Forelimb muscle (tissue), 1 donor: ENCODE data around the gene OLIG2. TPM values are rescaled to one million over a fixed set of nuclear protein-coding genes. Genes with fewer than 3 reads are reported as not detected.

ENCODE experiments used
- DNase-seq: peaks from one replicate; pipeline ENCODE4 v3.0.0-alpha.2; 2013; ENCODE audit warnings: low read depth
- polyA plus RNA-seq: library from polyadenylated mRNA; unstranded; fragments of 120-200 nt; gene quantifications from one replicate; pipeline ENCODE4 v1.2.1, GENCODE V29; 2013; ENCODE audit not compliant: insufficient read length

OLIG2 gene
- polyA plus RNA-seq, 1 donor, result not detected

DNA sequence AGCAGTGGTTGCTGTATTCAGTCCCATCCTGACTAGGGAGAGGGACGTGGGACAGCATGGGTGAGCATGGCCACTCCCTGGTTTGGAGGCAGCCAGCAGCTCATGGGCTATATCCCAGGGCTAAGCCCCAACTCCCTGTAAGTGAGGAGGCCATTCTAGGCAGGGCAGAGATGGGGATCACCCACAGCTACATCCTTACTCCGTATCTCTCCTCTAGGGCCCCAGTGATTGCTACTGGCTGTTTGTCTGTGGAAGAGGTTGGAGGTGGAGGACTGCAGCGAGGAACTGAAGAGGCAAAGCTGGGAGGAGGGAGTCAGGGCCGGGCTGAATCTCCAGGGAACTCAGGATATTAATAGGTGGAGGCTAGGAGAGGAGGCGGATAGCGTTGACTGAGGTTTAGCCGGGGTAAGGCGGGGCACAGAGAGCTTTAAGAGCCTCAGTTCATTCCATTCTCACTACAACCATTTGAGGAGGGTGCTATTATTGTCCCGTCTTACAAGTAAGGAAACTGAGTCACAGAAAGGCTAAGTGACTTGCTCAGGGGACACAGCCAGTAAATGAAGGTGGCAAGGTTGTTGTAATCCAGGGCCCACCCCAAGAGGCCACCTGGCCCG lies 6.8 kb downstream of the OLIG2 start:
- DNase-seq, result no peak

DNA sequence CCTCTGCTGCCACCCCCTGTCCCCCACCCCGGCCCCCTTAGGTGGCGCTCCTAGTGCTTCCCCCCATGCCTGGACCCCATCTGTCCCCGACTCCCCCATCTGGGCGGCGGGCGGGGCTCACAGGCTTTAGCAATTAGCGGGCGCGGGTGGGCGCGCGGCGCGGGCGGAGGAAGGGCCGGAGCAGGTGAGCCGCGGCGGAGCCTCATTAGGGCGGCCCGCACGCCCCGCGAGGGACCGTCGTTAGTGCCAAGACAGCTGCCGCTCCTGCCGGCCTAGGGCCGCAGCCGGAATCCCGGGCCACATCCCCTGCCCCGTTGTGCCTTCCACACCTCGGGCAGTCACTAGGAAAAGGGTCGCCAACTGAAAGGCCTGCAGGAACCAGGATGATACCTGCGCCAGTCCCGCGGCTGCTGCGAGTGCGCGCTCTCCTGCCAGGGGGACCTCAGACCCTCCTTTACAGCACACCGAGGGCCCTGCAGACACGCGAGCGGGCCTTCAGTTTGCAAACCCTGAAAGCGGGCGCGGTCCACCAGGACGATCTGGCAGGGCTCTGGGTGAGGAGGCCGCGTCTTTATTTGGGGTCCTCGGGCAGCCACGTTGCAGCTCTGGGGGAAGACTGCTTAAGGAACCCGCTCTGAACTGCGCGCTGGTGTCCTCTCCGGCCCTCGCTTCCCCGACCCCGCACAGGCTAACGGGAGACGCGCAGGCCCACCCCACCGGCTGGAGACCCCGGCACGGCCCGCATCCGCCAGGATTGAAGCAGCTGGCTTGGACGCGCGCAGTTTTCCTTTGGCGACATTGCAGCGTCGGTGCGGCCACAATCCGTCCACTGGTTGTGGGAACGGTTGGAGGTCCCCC lies 7.6 kb downstream of the OLIG2 start:
- no peak for DNase-seq

DNA sequence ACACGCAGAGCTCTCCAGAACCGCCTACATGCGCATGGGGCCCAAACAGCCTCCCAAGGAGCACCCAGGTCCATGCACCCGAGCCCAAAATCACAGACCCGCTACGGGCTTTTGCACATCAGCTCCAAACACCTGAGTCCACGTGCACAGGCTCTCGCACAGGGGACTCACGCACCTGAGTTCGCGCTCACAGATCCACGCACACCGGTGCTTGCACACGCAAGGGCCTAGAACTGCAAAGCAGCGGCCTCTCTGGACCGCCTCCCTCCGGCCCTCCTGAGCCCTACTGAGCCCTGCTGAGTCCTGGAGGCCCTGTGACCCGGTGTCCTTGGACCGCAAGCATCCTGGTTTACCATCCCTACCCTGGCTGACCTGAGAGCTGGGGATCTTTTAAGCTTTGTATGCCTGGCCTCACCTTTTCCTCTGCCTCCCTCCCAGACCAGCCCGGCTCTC lies 8.3 kb downstream of the OLIG2 start:
- DNase-seq, result no peak

DNA sequence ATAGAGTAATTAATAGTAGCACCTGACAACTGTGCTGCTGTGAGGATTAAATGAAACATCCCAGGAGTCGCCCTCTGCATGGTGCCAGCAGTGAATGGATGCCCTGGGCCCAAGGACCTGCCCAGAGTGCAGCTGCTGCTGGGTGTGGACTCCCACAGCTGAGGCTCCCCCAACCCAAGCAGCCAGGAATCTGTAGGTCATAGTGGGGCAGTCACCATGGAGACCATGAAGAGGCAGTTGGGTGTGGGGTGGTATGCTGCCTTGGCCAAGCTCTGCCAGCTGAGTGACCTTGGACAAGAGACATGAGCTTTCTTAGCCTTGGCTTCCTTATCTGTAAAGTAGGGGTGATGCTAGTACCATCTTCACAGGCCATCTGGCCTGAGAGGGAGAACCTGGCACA lies 9.4 kb downstream of the OLIG2 start:
- DNase-seq, result no peak

DNA sequence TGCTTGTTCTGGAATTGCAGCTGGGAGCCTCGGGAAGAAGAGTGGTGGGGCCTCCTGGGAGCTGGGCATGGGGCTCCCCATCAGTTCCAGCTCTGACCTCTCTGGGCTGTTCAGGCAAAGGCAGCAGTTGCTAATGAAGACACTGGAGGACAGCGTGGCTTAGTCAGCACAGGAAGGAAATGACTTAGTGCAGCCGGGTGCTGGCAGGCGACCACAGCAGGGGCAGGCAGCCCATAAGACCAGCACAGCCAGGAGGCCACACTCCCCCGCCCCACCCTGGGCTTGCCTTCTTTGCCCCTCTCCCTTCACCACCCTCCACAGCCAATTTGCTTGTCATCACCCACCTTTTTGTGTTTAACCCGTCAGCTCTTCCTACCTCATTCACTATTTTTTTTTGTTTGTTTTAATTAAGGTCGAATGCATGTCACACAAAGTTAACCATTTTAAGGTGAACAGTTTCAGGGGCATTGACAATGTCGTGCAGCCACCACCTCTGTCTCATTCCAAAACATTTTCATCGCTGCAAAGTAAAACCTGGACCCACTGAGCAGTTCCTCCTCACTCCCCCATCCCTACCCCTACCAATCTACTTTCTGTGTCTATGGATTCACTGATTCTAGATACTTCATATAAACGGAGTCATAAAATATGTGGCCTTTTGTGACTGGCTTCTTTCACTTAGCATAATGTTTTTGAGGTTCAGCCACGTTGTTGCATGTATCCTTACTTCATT lies 10.9 kb downstream of the OLIG2 start:
- DNase-seq, result no peak

DNA sequence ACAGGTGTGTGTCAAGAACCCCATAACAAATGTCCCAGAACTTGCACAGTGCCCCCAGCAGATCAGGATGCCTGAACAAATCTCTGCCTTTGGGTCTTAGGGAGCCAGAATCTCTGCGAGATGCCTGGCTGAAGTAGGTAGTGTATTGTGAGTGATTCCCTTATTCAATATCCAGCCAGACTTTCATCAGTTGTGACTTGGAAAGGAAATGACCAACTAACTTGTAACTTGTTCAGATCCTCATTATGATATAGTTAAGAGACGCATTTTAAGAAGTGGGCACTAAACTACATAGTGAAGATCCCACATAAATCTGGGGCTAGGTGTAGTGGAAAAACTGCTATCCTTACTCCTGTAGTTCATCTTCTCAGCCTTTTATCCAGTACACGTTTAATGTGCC lies 11.8 kb downstream of the OLIG2 start:
- no peak for DNase-seq

DNA sequence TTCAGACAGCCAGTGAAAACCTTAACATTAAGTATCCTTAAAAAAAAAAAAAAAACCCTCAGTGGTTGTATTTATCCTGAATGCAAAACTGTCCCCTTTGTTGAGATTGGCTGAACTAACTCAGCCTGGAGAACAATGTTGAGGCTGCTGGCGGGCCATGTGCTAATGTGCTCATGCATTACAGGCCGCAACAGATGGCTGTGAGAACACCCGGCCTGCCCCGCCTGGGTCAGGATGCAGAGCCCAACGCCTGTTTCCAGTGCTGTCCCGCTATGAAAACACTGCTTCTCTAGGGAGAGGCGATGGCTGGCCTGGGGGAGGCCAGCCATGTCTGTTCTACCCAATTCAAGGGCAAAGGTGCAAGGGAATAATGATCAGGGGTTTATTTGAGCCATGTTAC lies 13.8 kb downstream of the OLIG2 start:
- DNase-seq, result no peak

DNA sequence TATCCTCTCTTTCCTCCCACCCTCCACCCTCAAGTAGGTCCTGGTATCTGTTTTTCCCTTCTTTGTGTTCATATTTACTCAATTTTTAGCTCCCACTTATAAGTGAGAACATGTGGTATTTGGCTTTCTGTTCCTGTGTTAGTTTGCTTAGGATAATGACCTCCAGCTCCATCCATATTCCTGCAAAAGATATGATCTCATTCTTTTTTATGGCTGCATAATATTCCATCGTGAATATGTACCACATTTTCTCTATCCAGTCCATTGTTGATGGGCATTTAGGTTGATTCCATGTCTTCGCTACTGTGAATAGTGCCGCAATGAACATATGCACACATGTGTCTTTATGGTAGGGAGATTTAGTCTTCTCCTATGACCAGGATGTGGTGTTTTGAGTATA lies 14.5 kb downstream of the OLIG2 start:
- DNase-seq, result no peak

DNA sequence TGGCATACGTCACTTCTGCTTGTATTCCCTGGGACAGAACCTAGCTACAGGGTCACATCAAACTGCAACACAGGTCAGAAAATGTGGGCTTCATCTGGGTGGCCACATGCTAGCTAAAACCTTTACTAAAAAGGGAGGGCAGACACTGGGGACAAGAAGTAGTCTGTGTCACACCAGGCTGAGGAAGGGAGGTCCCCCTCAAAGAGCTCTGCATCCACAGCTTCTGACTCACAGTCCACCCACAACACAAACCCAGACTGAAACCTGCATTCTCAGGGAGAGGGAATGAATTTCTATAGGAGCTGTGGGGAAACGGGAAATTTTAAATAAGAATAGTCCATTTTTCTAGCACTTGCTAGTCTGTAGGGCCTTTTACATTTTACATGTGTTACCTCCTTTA lies 16.2 kb downstream of the OLIG2 start:
- no peak for DNase-seq

DNA sequence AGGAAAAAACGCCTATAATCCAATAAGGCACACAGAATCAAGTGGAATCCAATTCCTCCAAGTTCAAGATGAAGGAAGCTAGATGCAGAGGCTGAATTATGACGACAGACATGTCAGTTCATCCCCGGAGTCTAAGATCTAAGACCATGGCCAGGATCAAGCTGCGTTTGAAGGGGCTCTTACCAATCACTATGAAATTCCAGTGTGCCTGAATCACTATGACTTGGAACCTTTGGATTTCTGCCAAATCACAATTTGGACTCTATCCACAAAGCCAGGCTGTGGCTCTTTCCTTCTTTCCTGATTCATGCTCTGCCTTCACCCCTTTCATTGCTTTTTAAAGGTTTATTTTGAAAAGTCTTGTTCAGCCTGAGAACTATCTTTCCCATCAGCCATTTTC lies 17.1 kb downstream of the OLIG2 start:
- no peak for DNase-seq

DNA sequence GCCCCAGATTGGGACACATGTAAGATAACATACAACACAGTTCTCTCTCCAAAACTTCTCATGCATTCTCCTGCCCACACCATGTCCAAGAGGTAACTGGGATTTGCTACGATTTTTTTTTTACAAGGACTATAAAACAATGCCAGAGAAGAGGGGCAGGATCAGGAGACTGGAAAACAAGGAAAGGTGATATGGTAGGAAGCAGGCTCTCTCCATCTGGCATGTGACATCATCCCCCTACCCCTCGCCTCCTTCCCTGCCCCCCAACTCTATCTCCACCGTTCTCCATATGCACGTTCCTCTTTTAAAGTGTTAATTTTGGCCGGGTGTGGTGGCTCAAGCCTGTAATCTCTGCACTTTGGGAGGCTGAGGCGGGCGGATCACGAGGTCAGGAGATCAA lies 20.7 kb downstream of the OLIG2 start:
- no peak for DNase-seq

DNA sequence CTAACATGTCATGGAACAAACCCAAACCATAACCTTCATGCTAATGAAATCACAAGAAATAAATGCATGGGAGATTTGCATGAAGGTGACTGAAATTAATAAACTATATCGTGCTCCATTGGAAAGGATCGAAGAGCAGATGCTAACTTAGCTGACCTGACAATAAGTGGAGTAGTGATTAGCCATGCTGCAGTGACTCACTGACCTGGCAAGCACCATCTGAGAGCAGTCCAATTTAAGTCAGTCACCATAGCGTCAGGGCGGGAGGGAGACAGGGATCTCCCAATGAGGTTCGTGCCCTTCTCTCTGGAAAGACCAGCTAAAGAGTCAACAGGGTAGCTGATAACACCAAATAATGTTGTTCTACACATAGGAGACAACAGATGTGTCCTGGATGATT lies 21.5 kb downstream of the OLIG2 start:
- DNase-seq, result no peak

DNA sequence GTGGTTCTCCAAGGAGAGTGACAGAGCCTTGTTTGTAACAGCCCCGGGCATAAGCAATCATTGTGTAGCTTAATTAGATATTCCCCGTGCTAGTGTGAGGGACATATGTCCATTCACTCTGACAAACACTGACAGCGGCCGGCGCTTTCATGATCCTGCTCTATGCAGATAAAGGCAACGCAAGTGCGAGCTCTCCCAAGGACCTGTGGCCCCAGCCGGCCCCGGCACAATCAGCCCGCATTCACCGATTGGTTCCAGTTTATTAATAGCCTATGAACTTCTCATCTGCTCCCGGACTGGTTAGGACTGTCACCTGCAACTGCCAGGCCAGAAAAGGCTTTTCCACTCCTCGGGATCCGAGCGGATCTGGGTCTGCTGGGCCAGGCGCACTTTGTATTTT lies 26.2 kb downstream of the OLIG2 start:
- no peak for DNase-seq

DNA sequence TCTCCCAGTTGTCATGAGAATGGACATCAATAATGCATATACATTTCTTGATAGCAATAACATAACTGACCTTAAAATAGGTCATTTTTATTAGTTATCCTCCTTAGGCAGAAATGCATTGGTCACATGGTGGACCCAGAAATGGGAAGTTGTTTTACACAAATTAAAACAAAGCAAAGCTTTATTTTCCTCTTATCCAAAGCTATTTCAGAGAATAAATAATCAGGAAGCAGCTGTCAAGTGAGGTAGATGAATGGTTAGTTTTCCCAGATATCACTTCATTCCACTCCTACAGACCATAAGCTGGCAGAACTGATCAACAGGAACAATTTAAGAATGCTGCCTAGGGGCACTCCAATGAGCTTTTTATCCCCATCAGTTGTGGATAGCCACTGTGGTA lies 28.2 kb downstream of the OLIG2 start:
- DNase-seq, result no peak

DNA sequence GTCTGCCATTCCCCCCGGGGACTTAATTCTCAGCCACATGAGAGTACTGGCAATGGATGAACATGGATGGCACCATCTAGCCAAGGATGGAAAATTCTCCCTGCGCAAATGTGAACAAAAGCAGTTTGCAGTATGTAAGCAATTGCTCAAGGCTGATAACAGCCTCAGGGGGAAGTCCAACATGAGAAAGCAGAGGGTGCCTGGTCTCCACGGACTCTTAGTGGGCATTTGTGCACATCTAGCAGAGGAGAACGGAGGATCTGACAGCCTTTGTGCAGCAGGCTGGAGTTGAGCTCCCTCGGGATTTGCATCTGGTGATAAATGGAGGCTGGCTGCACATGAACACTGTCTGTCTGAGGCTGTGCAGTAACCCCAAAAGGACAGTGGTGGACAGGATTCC lies 30.3 kb downstream of the OLIG2 start:
- DNase-seq, result no peak

DNA sequence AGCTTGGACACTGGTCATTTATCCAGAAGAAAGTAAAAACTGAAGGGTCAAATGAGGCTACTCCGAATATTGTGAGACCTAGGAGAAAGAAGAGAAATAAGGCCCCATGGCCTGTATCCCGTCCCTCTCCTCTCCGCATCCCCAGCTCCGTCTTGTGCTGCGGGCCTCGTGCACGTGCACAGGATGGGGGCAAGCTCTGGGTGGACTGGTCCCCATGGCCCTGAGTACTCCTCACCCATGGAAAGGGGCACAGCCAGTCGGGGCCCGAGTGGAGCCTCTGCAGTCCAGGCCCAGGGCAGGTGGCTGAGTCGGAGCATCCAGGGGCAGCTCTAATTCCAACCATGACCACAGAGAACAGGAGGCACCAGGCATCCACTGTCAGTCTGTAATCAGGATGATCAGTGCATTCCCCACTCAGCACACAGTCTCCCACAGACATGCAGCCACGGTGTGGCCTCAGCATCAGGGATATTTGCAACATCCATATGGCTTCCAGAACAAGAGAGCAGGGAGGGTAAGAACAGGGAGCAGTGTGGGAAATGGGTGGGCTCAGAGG lies 31.7 kb downstream of the OLIG2 start:
- DNase-seq, result no peak

DNA sequence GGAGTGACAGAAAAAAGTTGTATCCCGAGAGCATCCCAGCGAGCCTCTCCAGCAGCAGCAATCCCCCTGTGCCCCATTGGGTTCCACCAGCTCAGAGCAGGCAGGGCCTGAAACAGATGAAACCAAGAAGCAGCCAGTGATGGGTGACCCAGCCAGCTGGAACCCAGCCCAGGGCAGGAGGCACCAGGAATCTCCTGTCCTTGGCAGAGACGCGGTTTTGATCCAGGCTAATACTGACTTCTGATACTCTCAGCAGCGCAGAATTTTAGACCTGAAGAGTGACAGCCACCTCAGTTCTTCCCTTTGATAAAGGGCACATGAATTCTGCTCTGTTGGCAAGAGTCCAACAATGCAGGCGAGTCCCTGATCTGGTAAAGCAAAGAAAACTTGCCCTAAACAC lies 32.8 kb downstream of the OLIG2 start:
- no peak for DNase-seq

DNA sequence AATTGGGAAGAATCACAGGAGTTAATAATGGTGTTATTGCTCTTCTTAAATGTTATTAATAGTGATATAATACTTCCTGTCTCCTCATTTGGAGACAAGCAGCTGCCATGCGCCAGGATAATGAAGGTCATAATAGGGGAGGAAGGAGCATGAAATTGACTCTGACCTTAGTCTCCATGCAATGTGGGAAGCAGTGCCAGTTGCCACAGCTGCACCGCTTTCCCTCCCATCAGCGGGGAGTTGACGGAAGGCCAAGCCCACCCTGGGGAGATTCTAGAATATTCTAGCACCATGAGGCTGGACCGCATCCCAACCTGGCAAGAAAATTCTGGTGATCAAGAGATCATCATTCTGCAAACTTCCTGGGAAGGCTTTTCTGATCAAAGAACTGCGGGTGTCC lies 33.2 kb downstream of the OLIG2 start:
- DNase-seq, result no peak

DNA sequence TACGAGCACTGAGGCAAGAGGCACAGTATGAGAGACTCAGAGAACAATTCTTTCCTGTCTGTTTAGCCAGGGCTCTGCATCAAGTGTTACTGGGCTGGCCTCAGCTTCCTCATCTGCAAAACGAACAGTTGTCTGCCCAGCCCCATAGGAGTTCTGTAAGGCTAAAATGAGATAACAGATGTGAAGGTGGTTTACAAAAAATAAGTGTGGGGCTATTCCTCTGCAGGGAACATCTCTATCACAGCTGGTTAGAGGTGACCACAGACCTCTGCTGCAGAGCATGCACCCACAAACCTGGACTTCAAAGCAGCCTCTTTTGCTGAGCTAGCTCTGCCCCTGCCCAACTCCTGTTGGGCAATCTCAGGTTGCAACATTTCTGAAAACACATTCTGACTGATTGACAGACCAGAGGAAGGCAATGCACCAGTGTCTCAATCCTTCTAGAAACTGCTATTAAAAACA lies 33.7 kb downstream of the OLIG2 start:
- DNase-seq, result no peak

DNA sequence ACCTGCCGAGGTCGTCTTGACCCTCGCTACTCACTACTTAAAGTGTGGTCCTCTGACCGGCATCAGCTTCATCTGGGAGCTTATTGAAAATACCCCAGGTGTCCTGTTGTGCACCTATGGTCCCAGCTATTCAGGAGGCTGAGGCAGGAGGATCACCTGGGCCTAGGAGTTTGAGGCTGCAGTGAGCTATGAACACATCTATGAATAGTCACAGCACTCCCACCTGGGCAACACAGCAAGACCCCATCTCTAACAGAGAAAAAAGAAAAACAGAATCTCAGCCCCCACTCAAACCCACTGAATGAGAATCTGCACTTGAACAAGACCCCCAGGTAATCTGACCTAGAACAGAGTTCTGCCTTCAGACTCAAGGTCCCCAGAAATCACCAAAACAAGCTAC lies 35.5 kb downstream of the OLIG2 start:
- no peak for DNase-seq

DNA sequence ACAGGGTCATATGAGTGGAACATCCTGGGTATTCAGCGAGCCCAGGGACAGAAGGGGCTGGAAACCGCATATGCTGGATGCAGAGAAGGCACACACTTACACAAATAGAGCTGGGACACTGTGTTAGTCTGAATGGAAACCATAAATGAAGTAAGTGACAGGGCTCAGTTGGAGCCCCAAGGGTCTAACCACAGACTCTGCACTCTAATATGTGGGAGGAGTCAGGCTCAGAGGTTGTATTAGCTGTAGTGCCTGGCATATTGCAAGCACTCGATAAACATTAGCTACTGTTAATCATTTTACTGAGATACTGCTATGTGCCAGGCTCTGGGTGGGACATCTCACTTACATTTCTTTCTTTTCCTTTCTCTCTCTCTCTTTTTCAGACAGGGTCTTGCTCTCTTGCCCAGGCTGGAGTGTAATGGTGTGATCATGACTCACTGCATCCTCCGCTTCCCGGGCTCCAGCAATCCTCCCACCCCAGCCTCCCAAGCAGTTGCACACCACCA lies 37.7 kb downstream of the OLIG2 start:
- DNase-seq, result no peak
